ENCODE measurements around the gene KDSR. TPM values are rescaled to one million over a fixed set of nuclear protein-coding genes. Genes with fewer than 3 reads are reported as not detected.

The KDSR gene
- total RNA-seq, 1 experiment from 2014 or later, result 108 TPM

DNA sequence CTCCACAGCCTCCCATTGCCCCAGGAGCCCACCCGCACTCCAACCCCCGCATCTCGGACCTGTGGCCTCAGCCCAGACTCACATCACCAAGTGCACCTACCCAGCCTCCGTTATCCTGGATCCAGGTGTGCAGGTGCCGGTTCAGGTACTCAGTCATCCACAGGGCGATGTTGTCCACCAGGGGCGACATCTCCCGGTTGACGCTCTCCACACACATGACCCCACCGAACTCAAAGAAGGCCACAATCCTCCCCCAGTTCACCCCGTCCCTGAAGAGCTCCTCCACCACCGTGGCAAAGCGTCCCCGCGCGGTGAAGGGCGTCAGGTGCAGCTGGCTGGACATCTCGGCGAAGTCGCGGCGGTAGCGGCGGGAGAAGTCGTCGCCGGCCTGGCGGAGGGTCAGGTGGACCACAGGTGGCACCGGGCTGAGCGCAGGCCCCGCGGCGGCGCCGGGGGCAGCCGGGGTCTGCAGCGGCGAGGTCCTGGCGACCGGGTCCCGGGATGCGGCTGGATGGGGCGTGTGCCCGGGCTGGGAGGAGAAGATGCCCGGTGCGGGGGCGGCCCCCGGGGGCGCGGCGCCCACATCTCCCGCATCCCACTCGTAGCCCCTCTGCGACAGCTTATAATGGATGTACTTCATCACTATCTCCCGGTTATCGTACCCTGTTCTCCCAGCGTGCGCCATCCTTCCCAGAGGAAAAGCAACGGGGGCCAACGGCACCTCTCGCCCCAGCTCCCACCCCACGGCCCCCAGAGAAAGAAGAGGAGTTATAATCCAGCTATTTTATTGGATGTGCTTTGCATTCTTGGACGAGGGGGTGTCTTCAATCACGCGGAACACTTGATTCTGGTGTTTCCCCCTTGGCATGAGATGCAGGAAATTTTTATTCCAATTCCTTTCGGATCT, 48.8 kb downstream of the KDSR start:
- intact Hi-C loops (cut with micrococcal nuclease), result no loop called here
- no peak for DNase-seq (ENCODE audit: unreplicated experiment)
- TF ChIP-seq, protein P1, sequence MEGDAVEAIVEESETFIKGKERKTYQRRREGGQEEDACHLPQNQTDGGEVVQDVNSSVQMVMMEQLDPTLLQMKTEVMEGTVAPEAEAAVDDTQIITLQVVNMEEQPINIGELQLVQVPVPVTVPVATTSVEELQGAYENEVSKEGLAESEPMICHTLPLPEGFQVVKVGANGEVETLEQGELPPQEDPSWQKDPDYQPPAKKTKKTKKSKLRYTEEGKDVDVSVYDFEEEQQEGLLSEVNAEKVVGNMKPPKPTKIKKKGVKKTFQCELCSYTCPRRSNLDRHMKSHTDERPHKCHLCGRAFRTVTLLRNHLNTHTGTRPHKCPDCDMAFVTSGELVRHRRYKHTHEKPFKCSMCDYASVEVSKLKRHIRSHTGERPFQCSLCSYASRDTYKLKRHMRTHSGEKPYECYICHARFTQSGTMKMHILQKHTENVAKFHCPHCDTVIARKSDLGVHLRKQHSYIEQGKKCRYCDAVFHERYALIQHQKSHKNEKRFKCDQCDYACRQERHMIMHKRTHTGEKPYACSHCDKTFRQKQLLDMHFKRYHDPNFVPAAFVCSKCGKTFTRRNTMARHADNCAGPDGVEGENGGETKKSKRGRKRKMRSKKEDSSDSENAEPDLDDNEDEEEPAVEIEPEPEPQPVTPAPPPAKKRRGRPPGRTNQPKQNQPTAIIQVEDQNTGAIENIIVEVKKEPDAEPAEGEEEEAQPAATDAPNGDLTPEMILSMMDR (IDR thresholded peaks at IDR 0.05; ENCODE audit: unreplicated experiment), result no peak
- Mint-ChIP-seq H3K9me3 (ENCODE audit: unreplicated experiment) (no peaks in the 10 kb centered on the region), H3K36me3 (ENCODE audit: insufficient read depth, unreplicated experiment) (peaks cover 5% of the 10 kb centered on the region), H3K27me3 (ENCODE audit: insufficient read depth, unreplicated experiment) (no peaks in the 10 kb centered on the region), H3K4me1 (ENCODE audit: insufficient read depth, unreplicated experiment) (peaks cover 23% of the 10 kb centered on the region), H3K27ac (ENCODE audit: low read depth, unreplicated experiment) (peak overlapping the region; percentile 61), H3K4me3 (ENCODE audit: unreplicated experiment) (peak overlapping the region; percentile 96)
- CTCF ChIA-PET, result interaction anchor here (0.5 to 3.3 kb wide), 12 partner anchors 19 to 303 kb away, joined by 3 to 26 read pairs (median 4); no protein-coding TSS in a partner anchor
- POLR2A ChIA-PET, result interaction anchor here (0.5 to 1.9 kb wide), 6 partner anchors 10 to 550 kb away, joined by 3 to 8 read pairs (median 4); partner anchors contain the start of gene KDSR
- no TSS peak for BruUV-seq (replicated peaks)

DNA sequence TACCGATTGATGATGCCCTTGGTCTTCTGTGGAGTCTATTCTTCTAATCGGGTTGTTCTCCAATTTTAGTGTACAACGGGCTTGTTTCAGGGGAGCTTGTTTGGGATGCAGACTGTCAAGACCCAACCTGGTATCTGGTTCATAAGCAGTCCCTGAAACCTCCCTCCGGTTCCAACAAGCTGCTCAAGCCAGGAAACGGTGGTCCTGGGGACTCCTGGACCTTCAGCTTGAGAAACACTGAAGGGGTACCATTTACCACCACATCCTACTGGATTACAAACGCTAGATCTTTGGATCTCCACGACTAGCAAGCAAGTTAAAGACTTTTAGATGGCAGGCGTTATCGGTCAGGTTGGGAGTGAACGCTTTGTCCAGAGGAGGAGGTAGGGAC, 49.5 kb downstream of the KDSR start:
- no TSS peak for BruUV-seq (replicated peaks)
- Mint-ChIP-seq H3K36me3 (ENCODE audit: insufficient read depth, unreplicated experiment) (peaks cover 5% of the 10 kb centered on the region), H3K4me1 (ENCODE audit: insufficient read depth, unreplicated experiment) (peaks cover 16% of the 10 kb centered on the region), H3K4me3 (ENCODE audit: unreplicated experiment) (peak overlapping the region; percentile 96), H3K27ac (ENCODE audit: low read depth, unreplicated experiment) (no peak overlapping the region), H3K9me3 (ENCODE audit: unreplicated experiment) (no peaks in the 10 kb centered on the region), H3K27me3 (ENCODE audit: insufficient read depth, unreplicated experiment) (no peaks in the 10 kb centered on the region)
- DNase-seq (ENCODE audit: unreplicated experiment), result no peak
- TF ChIP-seq, protein P1 (IDR thresholded peaks at IDR 0.05; ENCODE audit: unreplicated experiment), result no peak
- intact Hi-C loops (cut with micrococcal nuclease), result no loop called here
- POLR2A ChIA-PET, result interaction anchor here (1.0 to 1.2 kb wide), 2 partner anchors 19 to 49 kb away, joined by 4 to 6 read pairs; no protein-coding TSS in a partner anchor
- CTCF ChIA-PET, result interaction anchor here (0.7 to 3.3 kb wide), 6 partner anchors 11 to 305 kb away, joined by 3 to 26 read pairs (median 4); no protein-coding TSS in a partner anchor

DNA sequence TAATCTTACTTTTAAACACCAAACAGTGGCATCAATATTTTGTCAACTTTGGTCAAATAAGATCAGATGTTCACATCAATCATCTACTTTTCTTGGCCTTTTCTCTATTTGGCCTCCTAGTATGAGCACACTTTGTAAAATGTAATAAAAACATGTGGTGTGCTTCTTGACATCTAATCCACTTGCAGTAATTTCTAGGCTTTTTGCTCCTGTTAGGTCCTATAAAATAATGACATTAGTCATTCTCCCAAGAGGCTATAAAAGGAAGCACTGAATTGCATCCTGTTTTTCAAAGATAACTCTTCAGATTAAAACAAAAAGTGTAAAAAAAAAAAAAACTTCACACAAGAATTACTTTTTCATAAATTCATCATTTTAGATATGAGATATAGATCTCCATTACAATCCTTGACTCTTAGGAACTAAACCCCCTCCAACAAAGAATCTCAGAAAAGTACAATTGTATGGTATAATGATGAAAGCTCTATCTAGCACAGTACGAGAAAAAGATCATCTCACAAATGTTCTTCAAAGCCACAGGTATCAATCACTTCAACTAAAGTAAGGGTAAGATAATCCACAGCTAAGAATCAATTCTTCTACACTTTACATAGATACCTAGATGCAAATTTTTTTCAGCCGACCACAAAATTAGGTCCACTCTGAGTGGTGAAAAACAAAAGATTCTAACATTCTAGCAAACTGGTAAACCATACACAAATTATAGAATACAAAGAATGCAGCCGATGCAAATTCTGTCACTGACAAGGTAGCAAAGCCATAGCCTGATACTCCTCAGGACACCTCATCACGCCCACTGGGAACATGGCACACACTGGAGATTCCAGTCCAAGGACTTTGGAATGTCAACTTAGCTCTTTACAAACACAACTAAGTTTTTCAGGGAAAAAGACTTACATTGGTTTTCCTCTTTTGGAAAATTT, 50.1 kb downstream of the KDSR start:
- DNase-seq (ENCODE audit: unreplicated experiment), result no peak
- intact Hi-C loops (cut with micrococcal nuclease), result no loop called here
- BruUV-seq (replicated peaks), result no TSS peak
- H3K4me1 Mint-ChIP-seq (ENCODE audit: insufficient read depth, unreplicated experiment), result peaks cover 16% of the 10 kb centered on the region
- no peak overlapping the region for H3K27ac Mint-ChIP-seq (ENCODE audit: low read depth, unreplicated experiment)
- no peaks in the 10 kb centered on the region for H3K27me3 Mint-ChIP-seq (ENCODE audit: insufficient read depth, unreplicated experiment)
- H3K36me3 Mint-ChIP-seq (ENCODE audit: insufficient read depth, unreplicated experiment), result peaks cover 5% of the 10 kb centered on the region
- ChIA-PET CTCF (interaction anchor here (0.6 to 3.3 kb wide), 6 partner anchors 10 to 304 kb away, joined by 3 to 26 read pairs (median 3); no protein-coding TSS in a partner anchor), POLR2A (interaction anchor here (1.2 kb wide), 1 partner anchor 49 kb away, joined by 6 read pairs; no protein-coding TSS in a partner anchor)
- TF ChIP-seq, protein P1 (IDR thresholded peaks at IDR 0.05; ENCODE audit: unreplicated experiment), result no peak
- no peaks in the 10 kb centered on the region for H3K9me3 Mint-ChIP-seq (ENCODE audit: unreplicated experiment)
- H3K4me3 Mint-ChIP-seq (ENCODE audit: unreplicated experiment), result no peak overlapping the region

Measured in MCF 10A (cell line).